Amniotic epithelial cell (primary cell): ENCODE results near the gene FBXW4.
"Not testable (repeated sequence)": the region's sequence is repeated elsewhere in the genome, so short reads cannot be mapped to it uniquely, and the experiment has no call there.

ENCODE experiments used
- DNase-seq: peaks from one replicate; pipeline ENCODE4 v3.0.0-alpha.2; 2010; ENCODE audit warnings: low read depth

Gene FBXW4

DNA sequence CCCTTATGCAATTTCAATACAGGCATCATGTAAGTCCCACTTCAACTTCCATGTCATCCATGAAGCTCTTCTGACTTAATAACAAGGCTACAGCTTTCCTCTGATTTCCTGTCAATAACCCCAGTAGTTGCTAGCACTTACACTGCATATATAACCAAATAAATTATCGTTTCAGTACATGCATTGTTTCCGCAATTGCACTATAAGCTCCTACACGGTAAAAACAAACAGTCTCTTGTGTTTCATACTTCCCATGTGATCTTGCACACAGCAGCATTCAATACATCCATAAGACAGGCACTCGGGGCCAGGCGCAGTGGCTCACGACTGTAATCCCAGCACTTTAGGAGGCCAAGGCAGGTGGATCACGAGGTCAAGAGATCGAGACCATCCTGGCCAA, 41.4 kb downstream of the FBXW4 start:
- DNase-seq = no peak

- DNase-seq = no peak
These were observed 43.6 kb downstream of the FBXW4 start for GRCh38 chr10:101651336-101651735.

- no peak for DNase-seq
These were observed 44.1 kb downstream of the FBXW4 start for GRCh38 chr10:101650863-101651262.

GRCh38 chr10:101649525-101650085, 45.4 kb downstream of the FBXW4 start:
- DNase-seq = no peak

- DNase-seq = no peak
These were observed 47.7 kb downstream of the FBXW4 start for GRCh38 chr10:101647255-101647654.

GRCh38 chr10:101646364-101646763, 48.6 kb downstream of the FBXW4 start:
- DNase-seq = no peak

DNA sequence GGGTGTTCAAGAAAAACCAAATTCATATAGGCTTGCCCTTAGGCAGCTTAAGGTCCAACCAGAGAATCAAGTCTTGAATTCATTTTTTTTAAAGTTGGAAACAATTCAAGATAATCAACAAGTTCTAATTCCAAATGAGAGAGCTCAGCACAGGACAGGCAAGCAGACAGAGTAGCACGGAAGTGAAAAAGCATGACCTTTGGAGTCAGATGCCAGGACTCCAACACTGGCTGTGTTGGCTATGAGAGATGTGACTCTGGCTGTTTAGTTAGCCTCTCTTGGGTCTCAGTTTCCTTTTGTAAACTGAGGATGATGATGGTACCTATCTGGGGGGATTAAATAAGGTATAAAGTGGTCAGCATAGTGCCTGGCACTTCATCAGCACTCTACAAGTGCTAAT, 49.3 kb downstream of the FBXW4 start:
- DNase-seq = no peak

DNA sequence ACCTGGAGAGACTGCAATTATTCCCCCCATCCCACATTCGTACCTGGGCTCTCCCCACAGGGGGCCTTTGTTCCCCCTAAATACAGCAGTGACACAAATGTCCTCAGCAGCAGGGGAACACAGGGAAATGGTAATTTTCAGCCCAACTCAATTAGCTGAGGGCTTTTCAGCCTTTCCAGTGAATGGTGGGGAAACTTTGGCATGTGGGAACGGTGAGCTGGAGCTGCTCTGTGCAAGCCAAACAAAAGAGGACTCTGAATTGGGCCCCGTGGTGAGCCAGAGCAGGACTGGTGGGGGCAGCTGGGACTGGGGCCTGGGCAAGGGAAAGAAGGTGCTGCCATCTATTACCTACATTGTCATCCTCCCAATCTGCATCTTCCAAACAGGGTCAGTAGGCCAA, 51.0 kb downstream of the FBXW4 start:
- DNase-seq = no peak

- DNase-seq = no peak
These were observed 51.4 kb downstream of the FBXW4 start for GRCh38 chr10:101643546-101643945.

GRCh38 chr10:101639141-101639900, 55.6 kb downstream of the FBXW4 start:
- DNase-seq = no peak

DNA sequence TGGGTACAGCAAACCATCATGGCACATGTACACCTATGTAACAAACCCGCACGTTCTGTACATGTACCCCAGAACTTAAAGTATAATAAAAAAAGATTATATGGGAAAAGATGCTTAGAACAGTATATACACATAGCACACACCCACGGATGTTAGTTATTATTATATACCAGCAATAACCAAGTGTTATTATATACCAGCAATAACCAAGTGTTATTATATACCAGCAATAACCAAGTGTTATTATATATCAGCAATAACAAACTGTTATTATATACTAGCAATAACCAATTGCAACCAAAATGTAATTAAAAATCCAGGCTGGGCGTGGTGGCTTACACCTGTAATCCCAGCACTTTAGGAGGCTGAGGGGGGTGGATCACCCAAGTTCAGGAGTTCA, 61.5 kb downstream of the FBXW4 start:
- DNase-seq = not testable (repeated sequence)

- DNase-seq = peak; percentile 79
These were observed 63.0 kb downstream of the FBXW4 start for GRCh38 chr10:101631821-101632475.

DNA sequence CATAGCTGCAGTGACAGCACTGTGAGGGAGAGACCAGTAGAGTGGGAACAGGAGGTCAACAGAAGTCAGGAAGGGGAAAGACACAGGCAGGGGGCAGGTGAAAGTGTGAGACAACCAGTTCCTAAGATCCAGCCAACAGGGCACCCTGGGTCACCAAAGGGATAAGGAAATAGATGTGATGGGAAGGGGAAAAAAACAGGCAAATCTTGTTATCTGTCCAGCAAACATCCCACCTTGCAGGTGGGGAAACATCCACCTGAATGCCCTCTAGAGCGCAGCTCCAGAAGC, 64.4 kb downstream of the FBXW4 start:
- DNase-seq = no peak

GRCh38 chr10:101629837-101630632, 64.9 kb downstream of the FBXW4 start:
- no peak for DNase-seq

- no peak for DNase-seq
These were observed 69.1 kb downstream of the FBXW4 start for GRCh38 chr10:101625821-101626412.

DNA sequence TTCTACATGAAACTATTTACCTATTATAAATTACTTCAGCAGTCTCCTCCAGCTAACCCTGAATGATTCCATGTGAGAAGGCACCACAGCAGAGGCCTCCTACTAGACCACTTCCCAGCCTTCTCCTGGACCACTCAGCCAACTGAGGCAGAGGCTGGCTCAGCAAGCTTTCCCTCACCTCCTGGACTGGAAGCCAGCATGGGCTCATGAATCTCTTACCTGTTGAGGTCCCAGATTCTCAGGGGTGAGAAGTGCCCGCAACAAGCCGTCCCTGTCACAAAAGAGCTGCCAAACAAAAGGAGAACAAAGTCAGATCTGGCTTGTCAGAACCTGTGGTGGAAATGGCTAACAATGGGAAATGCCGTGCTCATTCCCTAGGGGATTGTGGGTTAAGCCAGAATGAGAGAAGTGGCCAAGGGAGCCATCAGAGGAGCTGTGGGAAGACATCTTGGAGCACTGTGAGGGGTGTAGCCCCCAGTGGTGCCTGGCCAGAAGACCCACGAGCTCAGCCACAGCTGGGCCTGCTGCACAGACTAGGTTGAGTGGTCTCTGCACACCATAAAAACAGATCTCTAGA, 70.4 kb downstream of the FBXW4 start:
- DNase-seq = no peak

GRCh38 chr10:101623528-101623927, 71.4 kb downstream of the FBXW4 start:
- DNase-seq = no peak

GRCh38 chr10:101619983-101620382, 75.0 kb downstream of the FBXW4 start:
- DNase-seq = no peak

- no peak for DNase-seq
These were observed 76.1 kb downstream of the FBXW4 start for GRCh38 chr10:101618871-101619270.

DNA sequence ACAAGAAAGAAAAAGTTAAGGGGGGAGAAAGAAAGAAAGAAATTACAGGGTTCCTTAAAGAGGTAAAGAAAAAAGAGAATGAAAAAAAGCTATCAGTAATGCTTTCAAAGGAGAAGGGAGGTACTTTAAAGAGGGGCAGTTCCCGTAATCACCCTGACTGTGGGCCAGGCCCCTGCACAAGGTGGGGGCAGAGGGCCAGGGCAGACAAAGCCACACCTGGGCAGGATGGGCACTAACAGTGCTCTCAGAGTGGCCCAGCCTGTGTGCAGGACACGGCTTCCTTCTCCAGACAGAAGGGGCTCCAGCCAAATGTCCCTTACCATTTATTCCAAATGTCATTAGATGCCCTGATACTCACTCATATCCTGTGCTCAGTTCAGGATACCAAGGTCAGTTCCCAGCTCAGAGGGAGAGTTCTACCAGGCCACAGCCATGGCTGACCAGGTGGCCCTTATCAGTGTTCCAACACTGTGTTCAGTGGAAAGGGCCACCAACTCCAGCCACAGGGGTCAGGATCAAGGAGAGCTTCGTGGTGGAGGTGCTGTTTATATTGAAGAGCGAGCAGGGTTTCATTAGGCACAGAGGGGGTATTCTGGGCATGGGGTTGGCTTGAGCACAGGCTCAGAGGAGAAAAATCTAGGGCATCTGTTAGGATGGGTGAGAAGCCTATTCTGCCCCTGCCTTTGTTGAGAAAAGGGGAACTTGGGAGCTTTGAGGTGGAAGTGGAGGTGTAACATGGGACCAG, 77.0 kb downstream of the FBXW4 start:
- no peak for DNase-seq

- no peak for DNase-seq
These were observed 77.7 kb downstream of the FBXW4 start for GRCh38 chr10:101617102-101617823.
